ENCODE results near the gene SIGLEC6.

The SIGLEC6 gene

DNA sequence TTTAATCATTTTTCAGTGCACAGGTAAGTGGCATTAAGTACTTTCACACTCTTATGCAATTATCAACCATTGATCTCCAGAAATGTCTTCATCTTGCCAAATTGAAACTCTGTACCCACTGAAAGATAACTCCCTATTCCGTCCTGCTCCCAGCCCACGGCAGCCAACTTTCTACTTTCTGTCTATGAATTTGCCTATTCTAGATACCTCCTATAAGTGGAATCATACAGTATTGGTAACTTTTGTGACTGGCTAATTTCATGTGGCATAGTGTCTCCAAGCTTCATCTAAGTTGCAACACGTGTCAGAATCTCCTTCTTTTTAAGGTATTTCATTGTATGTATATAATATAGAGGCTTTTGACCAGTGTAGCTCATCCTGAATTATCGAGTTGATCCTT lies 58.9 kb downstream of the SIGLEC6 start:
- DNase-seq = no peak

DNA sequence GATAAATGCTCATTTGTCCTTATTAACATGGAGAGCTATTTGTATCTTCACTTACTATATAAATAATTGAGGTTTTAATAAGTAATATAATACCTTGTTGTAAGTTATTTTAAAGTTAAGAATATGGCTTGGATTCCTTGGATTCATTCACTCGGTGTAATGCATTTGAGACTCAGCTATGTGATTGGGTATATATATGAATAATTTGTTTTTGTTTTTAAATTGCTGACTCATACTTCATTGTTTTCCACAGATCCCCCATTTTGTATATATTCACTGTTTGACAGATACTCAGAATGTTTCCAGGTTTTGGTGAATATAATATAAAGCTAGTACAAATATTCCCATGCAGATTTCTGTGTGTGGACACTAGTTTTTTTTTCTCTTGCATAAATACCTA lies 59.9 kb downstream of the SIGLEC6 start:
- DNase-seq = no peak

DNA sequence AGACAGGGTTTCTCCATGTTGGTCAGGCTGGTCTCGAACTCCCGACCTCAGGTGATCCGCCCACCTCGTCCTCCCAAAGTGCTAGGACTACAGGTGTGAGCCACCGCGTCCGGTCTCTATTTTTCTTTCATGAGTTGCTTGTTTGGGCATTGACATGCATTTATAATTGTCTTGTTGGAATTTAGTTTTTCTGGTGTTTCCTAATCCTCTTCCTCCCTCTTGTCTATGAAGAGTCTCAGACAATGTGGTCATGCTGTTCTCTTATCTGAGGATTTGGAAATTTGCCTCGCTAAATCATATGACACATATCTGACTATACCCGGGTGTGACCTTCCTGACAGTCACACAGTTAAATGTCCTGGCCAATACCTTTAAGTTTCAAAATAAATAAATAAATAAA lies 60.5 kb downstream of the SIGLEC6 start:
- no peak for DNase-seq

DNA sequence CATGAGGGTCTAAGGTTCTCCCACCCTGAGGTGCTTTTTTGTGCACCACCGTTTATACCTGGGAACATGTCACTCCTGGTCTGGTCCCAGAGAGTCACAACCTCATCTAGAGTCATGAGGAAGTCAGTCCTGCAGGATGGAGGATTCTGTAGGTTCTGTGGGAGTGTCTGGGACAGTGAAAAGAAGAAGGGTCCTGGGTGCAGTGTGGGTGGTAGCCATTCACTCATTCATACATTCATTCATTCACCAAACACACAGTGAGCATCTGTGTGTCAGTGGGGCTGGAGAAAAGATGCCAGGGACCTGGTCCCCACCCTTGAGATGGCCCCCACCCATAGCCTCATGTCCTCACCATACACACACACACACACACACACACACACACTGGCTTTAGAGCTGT lies 61.8 kb downstream of the SIGLEC6 start:
- DNase-seq = no peak

DNA sequence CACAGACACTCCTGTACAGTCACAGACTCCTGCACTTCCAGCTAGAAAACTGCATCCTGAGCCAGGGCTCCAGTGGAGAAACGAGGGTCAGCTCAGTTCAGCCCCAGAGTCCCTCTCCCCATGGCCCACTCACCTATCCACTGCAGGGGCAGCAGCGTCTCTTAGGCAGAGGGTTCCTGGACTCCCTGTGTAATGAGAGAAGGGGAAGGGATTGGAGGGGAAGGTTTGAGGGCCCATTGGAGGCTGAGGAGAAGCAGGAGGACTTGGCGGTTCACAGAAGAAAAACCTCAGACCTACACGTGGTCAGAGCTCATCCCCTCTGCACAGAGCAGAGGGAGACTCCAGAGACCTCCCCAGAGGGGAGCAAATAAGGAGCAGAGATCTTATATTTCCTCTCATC lies 62.3 kb downstream of the SIGLEC6 start:
- DNase-seq = no peak

DNA sequence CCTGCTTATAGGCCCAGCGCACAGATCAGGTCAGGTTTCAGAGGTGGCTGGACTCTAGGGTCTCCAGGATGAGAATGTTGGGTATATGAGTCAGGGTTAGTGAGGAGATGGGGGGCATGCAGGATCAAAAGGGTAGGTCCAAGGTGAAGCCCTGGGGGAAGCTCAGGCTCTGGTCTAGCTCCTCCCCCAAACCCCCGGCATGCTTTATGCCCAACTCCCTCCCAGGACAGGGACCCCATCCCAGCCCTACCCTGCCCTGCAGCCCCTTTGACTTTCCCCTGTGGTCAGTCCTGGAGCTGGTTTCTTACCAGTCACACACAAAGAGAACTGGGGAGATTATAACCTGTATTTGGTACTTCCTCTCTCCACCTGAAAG lies 62.9 kb downstream of the SIGLEC6 start:
- no peak for DNase-seq

DNA sequence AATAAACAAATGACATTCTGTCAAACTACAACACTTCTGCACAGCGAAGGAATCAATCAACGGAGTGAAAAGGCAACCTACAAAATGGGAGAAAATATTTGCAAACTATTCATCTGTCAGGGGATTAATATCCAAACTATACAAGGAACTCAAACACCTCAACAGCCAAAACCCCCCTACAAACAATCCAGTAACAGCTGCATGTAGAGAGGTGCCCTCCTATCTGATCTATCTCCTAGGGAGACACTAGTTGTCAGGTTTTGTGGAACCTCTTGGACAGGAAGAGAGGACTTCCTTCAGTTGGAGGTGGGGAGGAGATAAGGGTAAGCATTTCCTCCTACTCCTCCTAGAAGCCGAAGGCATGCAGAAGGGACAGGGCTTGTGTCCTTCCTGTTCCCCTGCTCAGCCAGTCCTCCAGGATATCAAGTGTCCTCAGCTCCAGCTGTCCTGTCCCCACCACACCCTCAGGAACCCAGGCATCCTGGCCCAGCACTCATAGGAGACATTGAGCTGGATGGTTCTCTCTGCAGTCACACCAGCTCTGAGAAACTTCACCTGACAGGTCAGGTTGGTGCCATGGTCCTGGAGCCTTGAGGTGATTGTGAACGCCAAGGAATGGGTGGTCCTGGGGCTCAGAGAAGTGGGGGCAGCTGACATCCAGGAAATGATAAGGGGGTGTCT lies 63.5 kb downstream of the SIGLEC6 start:
- DNase-seq = no peak
